Neural crest cell (in vitro differentiated cells): ENCODE measurements around the gene PLCB1. TPM values are rescaled to one million over a fixed set of nuclear protein-coding genes. Genes with fewer than 3 reads are reported as not detected.

ENCODE experiments used
- DNase-seq: peaks from one replicate; pipeline ENCODE4 v3.0.0; 2021; ENCODE audit warnings: low read depth, mixed read lengths, low spot score
- H3K27ac Mint-ChIP-seq: one replicate; pipeline ENCODE4 v1.8.0; 2021; ENCODE audit warnings: mild to moderate bottlenecking, mixed read lengths; ENCODE audit not compliant: unreplicated experiment
- H3K27me3 Mint-ChIP-seq: 2 replicates; pipeline ENCODE4 v1.8.0; 2021; ENCODE audit warnings: low read depth, mild to moderate bottlenecking, mixed read lengths
- H3K36me3 Mint-ChIP-seq: 2 replicates; pipeline ENCODE4 v1.8.0; 2021; ENCODE audit warnings: low read depth, mild to moderate bottlenecking, mixed read lengths
- H3K4me1 Mint-ChIP-seq: 2 replicates; pipeline ENCODE4 v1.8.0; 2021; ENCODE audit warnings: mixed read lengths
- H3K4me3 Mint-ChIP-seq: one replicate; pipeline ENCODE4 v1.8.0; 2021; ENCODE audit warnings: mild to moderate bottlenecking, mixed read lengths
- H3K9me3 Mint-ChIP-seq: 2 replicates; pipeline ENCODE4 v1.8.0; 2021; ENCODE audit warnings: mixed read lengths
- total RNA-seq: library from RNA; stranded (reverse); gene quantifications from 2 replicates; pipeline ENCODE4 v1.2.1, GENCODE V29; 2021
- TF ChIP-seq, protein P1 (sequence below): fragments of 200-600 bp; sonication (generic); conservative IDR thresholded peaks from 2 replicates; pipeline ENCODE4 v1.5.0; 2021; ENCODE audit warnings: antibody characterized with exemption, mild to moderate bottlenecking

The PLCB1 gene
- total RNA-seq, 1 donor from 2014 or later, result 13.7 TPM

DNA sequence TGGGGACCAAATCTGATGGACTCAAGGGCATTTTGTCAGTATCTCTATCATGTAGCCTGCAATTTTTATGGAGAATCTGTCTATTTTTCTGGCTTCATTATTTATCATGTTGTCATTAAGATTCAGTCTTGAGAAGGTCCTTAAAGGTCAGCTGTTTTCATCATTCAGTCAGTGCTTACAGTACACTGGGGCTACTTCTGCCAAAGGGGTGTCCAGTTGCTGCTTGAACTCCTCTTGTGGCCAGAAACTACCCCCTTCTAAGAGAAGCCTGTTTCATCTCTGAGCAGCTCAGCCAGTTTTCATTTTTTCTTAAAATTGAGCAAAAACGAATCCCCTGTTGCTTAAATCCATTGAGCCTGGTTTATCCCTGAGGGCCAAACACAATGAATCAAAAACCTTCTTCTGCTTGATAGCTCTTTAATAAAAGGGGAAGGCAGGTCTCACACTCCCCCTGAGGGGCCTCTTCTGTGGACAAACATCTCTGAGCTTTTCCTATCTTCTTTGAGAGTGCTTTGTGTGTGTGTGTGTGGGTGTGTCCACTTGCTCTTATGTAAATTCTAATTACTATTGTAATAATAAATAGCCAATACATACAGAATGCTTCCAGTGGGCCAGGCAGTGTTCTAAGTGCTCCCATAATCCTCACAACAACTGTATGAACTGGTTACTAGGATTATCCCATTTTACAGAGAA is 172.2 kb downstream of the PLCB1 start:
- Mint-ChIP-seq H3K4me1 (peaks cover 28% of the 10 kb centered on the region), H3K27me3 (no peaks in the 10 kb centered on the region), H3K36me3 (no peaks in the 10 kb centered on the region), H3K27ac (no peak overlapping the region), H3K4me3 (no peak overlapping the region), H3K9me3 (no peaks in the 10 kb centered on the region)
- TF ChIP-seq, protein P1, sequence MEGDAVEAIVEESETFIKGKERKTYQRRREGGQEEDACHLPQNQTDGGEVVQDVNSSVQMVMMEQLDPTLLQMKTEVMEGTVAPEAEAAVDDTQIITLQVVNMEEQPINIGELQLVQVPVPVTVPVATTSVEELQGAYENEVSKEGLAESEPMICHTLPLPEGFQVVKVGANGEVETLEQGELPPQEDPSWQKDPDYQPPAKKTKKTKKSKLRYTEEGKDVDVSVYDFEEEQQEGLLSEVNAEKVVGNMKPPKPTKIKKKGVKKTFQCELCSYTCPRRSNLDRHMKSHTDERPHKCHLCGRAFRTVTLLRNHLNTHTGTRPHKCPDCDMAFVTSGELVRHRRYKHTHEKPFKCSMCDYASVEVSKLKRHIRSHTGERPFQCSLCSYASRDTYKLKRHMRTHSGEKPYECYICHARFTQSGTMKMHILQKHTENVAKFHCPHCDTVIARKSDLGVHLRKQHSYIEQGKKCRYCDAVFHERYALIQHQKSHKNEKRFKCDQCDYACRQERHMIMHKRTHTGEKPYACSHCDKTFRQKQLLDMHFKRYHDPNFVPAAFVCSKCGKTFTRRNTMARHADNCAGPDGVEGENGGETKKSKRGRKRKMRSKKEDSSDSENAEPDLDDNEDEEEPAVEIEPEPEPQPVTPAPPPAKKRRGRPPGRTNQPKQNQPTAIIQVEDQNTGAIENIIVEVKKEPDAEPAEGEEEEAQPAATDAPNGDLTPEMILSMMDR, result no peak
- no peak for DNase-seq

DNA sequence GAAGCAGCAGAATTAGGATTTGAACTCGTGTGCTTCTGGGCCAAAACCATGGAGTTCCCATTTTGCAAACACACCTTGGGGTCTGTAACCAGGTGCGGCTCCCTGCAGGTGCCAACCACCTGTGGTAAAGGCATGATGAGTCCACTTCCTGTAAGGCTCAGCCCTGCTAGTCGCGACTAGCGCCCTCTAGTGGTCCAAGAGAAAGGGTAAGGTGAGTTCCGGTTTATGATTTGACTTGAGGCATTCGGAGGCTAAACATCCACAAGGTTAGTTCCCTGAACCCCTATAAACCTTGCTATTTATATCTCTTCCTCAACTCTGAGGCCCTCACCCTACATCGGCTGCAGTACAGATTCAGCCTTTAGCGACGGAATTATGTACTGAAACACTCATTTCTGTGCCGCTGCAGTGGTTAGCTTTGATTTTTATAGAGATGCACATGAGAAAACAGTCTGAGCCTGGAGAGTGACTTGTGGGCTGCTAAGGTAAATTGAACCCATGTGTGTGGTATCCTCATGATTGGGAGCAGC is 173.4 kb downstream of the PLCB1 start:
- Mint-ChIP-seq H3K27ac (no peak overlapping the region), H3K36me3 (no peaks in the 10 kb centered on the region), H3K27me3 (no peaks in the 10 kb centered on the region), H3K9me3 (no peaks in the 10 kb centered on the region), H3K4me1 (peaks cover 36% of the 10 kb centered on the region), H3K4me3 (no peak overlapping the region)
- TF ChIP-seq, protein P1, result peak; percentile 68
- peak; percentile 9 for DNase-seq

DNA sequence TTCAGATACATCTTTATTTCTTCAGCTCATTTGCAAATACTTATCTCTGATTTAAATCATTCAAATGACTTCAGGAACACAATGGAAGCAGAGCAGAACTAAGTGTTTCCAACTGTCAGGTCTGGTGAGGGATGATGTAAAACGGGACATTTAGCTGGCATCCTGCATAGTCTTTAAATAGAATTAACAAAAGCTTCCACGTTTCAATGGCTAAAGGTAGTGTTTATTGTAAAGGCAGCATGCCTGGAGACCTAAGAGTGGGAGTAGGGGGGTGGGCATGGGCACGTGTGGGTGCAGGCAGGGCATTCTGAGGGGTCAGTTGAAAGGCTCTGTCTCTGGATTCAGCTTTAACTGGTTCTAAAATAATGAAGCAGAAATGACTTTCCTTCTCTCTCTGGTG is 174.9 kb downstream of the PLCB1 start:
- H3K27ac Mint-ChIP-seq, result peak overlapping the region; percentile 86
- H3K36me3 Mint-ChIP-seq, result no peaks in the 10 kb centered on the region
- no peak overlapping the region for H3K4me3 Mint-ChIP-seq
- no peaks in the 10 kb centered on the region for H3K9me3 Mint-ChIP-seq
- DNase-seq, result no peak
- TF ChIP-seq, protein P1, result no peak
- no peaks in the 10 kb centered on the region for H3K27me3 Mint-ChIP-seq
- H3K4me1 Mint-ChIP-seq, result peaks cover 36% of the 10 kb centered on the region

DNA sequence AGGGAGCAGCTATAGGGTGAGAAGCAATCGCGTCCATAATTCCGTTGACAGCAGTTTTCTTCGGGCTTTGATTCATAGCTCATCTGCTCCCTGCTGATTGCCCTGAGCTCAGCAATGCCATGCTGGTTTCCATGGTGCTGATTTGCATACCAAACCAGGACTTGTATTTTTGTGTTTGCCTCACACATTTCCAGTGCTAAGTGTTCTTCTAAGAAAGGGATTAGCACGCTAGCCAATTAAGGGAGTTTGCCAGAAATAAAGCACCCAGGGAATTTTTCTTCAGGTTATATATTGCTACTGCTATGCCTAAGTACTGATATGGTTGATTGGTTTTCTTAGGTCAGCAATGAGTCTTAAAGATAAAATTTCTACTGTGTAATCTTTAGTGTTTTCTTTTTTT is 177.6 kb downstream of the PLCB1 start:
- H3K4me1 Mint-ChIP-seq, result peaks cover 25% of the 10 kb centered on the region
- H3K9me3 Mint-ChIP-seq, result no peaks in the 10 kb centered on the region
- TF ChIP-seq, protein P1, result no peak
- H3K27ac Mint-ChIP-seq, result no peak overlapping the region
- no peaks in the 10 kb centered on the region for H3K36me3 Mint-ChIP-seq
- H3K4me3 Mint-ChIP-seq, result no peak overlapping the region
- no peak for DNase-seq
- no peaks in the 10 kb centered on the region for H3K27me3 Mint-ChIP-seq

DNA sequence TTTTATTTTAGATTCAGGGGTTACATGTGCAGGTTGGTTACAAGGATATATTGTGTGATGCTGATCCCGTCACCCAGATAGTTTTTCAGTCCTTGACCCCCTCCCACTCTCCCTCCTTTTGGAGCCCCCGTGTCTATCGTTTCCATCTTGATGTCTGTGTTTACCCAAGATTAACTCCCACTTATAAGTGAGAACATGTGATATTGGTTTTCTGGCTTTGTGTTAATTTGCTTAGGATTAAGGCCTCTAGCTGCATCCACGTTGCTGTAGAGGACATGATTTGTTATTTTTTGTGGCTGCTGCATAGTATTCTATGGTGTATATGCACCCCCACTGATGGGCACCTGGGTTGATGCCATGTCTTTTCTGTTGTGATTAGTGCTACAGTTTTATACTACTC is 178.6 kb downstream of the PLCB1 start:
- TF ChIP-seq, protein P1, result no peak

More for the DNA sequence above, 178.6 kb downstream of the PLCB1 start:
- Mint-ChIP-seq H3K36me3 (no peaks in the 10 kb centered on the region), H3K27me3 (no peaks in the 10 kb centered on the region), H3K27ac (no peak overlapping the region), H3K4me1 (peaks cover 21% of the 10 kb centered on the region), H3K9me3 (no peaks in the 10 kb centered on the region), H3K4me3 (no peak overlapping the region)
- DNase-seq, result no peak
